Measurements from ENCODE around the gene GALNT1.

- TF ChIP-seq CTCF (IDR thresholded peaks at IDR 0.05): no peak
- TF ChIP-seq POLR2AphosphoS5 (IDR thresholded peaks at IDR 0.05; ENCODE audit: insufficient read depth in 1 of 2, low read depth in 1 of 2): no peak
Measured at GRCh38 chr18:35603008-35603407, 21.5 kb downstream of the GALNT1 start.

All from vagina (tissue), 2 donors.